ENCODE results near the gene SLC36A2. TPM values are rescaled to one million over a fixed set of nuclear protein-coding genes. Genes with fewer than 3 reads are reported as not detected.
"Not testable (repeated sequence)": the region's sequence is repeated elsewhere in the genome, so short reads cannot be mapped to it uniquely, and the experiment has no call there.

Gene SLC36A2
- total RNA-seq (ENCODE audit: insufficient read depth, low replicate concordance) = 1.7 TPM

- DNase-seq (ENCODE audit: low spot score) = no peak
Measured at GRCh38 chr5:151347369-151347768, at the start of gene SLC36A2. SLC36A2 (minus strand) TSS chr5:151347559; CDS start chr5:151347460, 99 bp downstream.

- no peak for DNase-seq (ENCODE audit: low spot score)
Measured at GRCh38 chr5:151388960-151389359, 41.6 kb upstream of the SLC36A2 start.

DNA sequence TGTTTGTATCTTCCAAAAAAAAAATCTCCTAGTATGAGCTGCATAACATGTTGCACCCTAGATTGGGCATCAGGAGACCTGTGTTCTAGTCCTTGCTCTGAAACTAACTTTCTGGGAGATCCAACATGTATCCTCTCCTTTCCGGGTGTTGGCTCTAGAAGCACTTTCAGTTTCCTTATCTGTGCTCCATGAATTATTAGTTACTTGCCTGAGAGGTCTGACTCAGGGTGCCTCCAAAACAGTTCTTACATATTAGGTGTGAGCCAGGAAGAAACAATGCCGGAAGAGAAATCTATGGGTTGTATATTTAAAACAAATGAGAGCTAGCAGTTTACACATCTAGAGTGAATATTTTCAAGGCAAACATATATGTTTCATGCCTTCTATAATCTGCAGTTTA lies 36.7 kb upstream of the SLC36A2 start:
- DNase-seq (ENCODE audit: low spot score) = no peak

DNA sequence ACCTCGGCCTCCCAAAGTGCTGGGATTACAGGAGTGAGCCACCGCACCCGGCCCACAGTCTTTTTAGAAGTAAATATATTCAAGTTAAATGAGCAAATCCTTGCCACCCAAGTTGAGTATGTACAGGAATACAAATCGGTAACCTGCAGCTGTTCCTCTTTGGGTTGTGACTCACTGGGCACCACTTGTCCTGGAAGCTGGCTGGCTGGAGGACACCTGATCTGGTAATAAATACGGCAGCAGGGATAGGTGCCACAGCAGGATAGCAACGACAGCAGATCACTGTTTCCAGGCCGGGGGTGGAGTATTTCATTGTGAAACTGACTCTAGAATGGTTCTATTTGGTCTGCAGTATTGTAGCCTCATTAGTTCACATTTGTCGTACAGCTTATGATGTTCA lies 35.7 kb upstream of the SLC36A2 start:
- DNase-seq (ENCODE audit: low spot score) = no peak

DNA sequence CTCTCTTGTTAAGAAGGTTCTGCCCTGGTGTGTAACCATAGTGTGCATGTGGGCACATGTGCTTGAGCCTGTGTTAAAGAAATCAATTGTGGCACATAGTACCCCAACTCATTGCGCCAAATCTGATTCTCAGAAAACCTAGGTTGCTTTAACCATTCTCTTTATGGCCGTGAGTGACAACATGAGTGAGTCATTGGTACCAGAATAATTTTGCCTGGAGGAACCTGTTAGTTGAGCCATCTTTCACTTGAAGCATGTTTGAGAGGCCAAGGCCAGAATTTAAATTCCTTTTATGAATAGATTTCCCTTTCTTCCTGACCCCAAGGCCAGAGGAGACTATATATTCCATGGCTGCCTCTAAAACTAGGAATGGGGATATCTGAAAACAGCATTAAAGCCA lies 35.2 kb upstream of the SLC36A2 start:
- DNase-seq (ENCODE audit: low spot score) = no peak

- DNase-seq (ENCODE audit: low spot score) = no peak
Measured at GRCh38 chr5:151381899-151382298, 34.5 kb upstream of the SLC36A2 start.

DNA sequence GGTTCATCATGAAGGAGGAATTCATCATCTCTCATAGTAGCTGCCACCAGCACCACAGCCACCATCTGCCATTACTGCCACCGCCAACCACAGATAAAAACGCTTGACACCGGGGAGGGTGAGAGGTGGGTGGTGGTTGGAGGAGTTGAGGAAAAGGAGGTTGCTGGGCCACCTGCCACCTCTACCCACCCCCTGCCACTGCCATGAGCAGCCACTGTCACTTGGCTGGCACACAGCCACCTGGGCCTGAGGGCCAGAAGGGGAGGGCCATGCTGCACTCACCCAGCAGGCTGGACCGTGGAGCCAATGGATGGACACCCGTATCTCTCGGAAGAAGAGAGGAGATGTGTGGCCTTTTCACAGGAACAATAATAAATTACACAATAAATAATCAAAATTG lies 31.3 kb upstream of the SLC36A2 start:
- DNase-seq (ENCODE audit: low spot score) = no peak

GRCh38 chr5:151374539-151374938 lies 27.2 kb upstream of the SLC36A2 start:
- DNase-seq (ENCODE audit: low spot score) = no peak

DNA sequence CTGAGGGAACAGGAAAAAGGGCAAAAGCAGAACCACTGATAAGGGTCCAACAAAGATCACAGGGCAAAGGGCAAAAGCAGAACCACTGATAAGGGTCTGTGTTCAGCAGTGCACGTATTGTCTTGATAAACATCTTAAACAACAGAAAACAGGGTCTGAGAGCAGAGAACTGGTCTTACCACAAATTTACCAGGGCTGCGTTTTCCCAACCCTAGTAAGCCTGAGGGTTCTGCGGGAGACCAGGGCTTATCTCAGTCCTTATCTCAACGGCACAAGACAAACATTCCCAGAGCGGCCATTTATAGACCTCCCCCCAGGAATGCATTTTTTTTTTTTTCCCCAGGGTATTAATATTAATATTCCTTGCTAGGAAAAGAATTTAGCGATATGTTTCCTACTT lies 19.7 kb upstream of the SLC36A2 start:
- DNase-seq (ENCODE audit: low spot score) = not testable (repeated sequence)

- DNase-seq (ENCODE audit: low spot score) = no peak
Measured at GRCh38 chr5:151363673-151364072, 16.3 kb upstream of the SLC36A2 start.

DNA sequence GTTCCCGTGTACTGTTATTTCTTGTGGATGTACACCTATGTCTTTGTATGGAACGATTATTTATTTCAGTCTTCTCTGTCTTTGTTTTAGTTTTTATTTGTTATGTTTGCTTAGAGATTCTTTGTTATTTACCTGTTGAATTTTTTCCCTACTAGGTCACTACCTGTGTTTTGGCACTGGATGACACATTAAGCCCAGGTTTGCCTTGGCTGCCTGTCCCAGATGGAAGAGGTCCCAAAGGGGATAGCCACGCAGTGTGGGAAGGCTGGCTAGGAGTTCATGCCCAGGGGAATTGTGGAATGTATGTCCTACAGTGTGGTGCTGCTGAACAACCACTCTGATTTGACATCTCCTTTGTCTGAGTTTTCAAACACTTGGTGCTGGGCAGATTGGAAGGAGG lies 15.6 kb upstream of the SLC36A2 start:
- DNase-seq (ENCODE audit: low spot score) = no peak

- no peak for DNase-seq (ENCODE audit: low spot score)
Measured at GRCh38 chr5:151359391-151359790, 12.0 kb upstream of the SLC36A2 start.

DNA sequence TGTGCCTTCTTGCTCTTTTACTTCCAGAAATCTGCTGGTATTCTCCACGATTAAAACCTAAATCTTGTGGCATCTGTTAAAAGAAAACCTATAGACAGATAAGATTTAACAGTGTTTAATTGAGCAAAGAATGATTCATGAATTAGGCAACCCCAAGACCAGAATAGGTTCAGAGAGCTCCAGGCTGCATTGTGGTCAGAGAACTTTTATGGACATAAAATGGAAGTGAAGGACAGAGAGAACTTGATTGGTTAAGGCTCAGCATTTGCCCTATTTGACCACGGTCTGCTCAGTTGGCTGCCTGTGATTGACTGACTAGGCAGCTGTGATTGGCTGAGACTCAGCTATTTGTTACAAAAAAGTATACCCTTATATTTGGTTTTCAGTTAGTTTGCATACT lies 10.4 kb upstream of the SLC36A2 start:
- peak; percentile 34 for DNase-seq (ENCODE audit: low spot score)

DNA sequence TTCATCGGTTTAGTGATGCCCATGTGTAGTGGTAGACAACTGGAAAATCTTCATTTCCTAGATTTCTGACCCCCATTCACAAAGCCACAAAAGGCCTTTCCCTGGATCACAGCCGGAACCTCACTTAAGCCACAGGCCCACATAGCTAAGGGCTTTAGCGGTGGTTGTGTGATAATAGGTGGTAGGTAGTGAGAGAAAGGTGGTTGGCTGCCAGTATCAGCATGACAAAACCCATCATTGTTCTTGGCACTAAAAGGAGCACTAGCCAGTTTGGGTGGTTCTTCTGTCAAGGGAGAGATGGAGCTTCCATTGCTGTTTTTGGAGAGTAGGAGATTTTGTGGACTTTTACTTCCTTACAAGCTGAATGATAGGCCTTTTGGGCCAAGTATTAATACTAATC lies 9.7 kb upstream of the SLC36A2 start:
- DNase-seq (ENCODE audit: low spot score) = no peak

DNA sequence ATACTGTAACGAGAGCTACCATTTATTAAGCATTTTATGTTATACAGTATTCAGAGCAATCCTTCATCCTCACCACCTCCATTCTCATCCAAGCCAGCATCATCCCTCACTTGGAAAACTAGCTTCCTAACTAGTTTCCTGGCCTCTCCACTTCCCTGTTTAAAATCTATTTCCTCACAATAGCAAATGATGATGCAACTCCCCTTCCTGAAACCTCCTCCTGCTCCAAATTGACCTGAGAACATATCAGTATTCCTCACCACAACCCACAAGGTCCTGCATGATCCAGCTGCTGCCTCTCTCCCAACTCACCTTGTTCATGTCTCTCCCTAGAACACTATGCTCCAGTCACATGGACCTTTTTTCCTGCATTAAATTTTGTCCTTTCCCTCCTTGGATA lies 4.3 kb upstream of the SLC36A2 start:
- no peak for DNase-seq (ENCODE audit: low spot score)

DNA sequence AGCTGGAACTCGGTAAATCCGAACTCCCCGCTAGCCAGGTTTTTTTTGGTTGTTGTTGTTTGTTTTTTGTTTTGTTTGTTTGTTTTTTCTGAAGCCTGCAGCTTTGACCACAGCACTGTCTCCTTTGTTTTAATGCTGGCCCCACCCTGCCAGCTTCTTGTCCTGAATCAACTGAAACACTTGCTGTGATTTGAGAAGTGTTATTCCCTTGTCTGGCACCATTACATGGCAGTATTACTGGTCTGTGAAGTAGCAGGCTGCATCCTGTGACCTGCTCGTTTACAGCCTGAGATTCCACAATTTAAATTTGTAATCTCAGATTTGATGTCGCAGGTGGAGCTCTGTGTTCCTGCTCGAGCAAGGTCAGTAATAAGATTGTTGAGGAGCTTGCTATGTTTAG lies 1.4 kb upstream of the SLC36A2 start:
- no peak for DNase-seq (ENCODE audit: low spot score)

DNA sequence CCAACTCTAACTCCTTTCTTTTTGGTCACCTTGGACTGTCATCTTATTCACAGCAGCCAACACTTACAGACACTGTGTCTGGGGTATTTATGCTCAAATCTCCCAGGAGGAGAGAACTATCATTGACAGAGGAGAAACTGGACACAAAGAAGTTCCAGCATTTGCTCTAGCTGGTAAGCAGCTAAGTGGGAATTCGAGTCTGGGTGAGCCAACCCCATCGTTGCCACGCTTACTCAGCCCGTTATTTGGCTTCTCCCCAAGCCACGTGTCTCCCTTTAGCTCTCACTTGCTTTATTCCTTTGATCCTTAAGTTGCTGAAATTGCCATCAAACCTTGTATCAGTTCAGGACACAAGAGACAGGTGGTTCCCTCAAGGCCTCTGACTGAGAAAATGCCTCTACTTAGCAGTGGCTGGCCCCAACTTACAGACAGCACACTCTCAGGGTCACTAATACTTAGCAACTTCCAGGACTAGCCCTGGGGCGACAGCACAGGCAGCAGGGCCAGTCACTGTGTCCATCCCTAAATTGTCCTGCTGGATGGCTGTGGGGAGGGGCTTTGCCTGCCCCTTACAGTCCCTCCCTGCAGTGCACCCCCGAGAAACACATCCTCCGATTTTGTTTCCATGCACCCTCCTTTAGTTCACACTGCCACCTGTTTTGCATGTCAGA lies 1.4 kb downstream of the SLC36A2 start:
- no peak for DNase-seq (ENCODE audit: low spot score)

- DNase-seq (ENCODE audit: low spot score) = no peak
Measured at GRCh38 chr5:151345187-151345807, 2.1 kb downstream of the SLC36A2 start.

DNA sequence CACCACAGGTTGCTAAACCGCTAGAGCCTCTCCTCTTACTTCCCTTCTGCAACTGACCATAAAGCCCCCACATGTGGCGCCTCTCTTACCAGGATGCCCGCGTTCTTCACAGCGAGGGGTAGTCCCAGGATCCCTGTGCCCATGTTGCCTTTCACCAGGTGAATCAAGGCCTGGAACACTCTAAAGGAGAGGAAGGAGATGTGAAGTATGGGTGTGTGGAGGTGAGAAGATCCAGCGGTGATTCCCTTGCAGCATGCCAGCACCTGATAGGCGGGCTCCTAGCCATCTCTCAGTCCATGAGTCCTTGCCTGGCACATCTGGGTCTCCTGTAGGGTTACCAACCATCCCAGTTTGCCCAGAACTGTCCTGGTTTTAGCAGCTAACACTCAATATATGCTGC lies 3.3 kb downstream of the SLC36A2 start:
- DNase-seq (ENCODE audit: low spot score) = no peak

- DNase-seq (ENCODE audit: low spot score) = no peak
Measured at GRCh38 chr5:151340004-151340403, 7.4 kb downstream of the SLC36A2 start.

- no peak for DNase-seq (ENCODE audit: low spot score)
Measured at GRCh38 chr5:151338734-151339133, 8.6 kb downstream of the SLC36A2 start.

- DNase-seq (ENCODE audit: low spot score) = no peak
Measured at GRCh38 chr5:151332857-151333256, 14.5 kb downstream of the SLC36A2 start.

DNA sequence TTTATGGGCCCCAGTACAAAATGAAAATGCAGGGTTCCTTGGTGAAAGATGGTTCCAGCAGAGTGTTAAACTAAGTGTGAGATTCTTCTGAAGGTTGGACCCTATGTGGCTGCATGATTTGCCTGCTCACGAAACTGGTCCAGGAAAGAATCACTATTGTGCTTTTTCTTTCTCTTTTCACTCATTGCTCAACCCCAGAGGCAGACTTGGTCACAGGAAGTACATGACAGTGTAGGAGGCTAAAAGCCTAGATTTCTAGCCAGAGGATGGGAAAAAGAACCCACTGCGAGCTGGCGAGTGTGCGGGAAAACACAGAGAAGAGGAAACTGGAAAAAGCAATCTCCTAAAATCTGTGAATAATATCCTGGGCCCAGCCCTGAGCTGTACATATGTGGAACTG lies 18.6 kb downstream of the SLC36A2 start:
- no peak for DNase-seq (ENCODE audit: low spot score)

- DNase-seq (ENCODE audit: low spot score) = no peak
Measured at GRCh38 chr5:151327585-151327984, 19.8 kb downstream of the SLC36A2 start.

Data from umbilical cord (tissue), 2 donors.